Chondrocyte (in vitro differentiated cells): Measurements from ENCODE around the gene DIAPH2. TPM values are rescaled to one million over a fixed set of nuclear protein-coding genes. Genes with fewer than 3 reads are reported as not detected.

Experiments used
- DNase-seq: peaks from one replicate; pipeline ENCODE4 v3.0.0; 2021; ENCODE audit warnings: mixed read lengths, low spot score
- H3K27ac Mint-ChIP-seq: one replicate; pipeline ENCODE4 v1.8.0; 2021; ENCODE audit warnings: mild to moderate bottlenecking, moderate library complexity, mixed read lengths; ENCODE audit not compliant: unreplicated experiment
- H3K27me3 Mint-ChIP-seq: 2 replicates; pipeline ENCODE4 v1.8.0; 2021; ENCODE audit warnings: low read depth, mixed read lengths
- H3K36me3 Mint-ChIP-seq: 2 replicates; pipeline ENCODE4 v1.8.0; 2021; ENCODE audit warnings: low read depth, mixed read lengths
- H3K4me1 Mint-ChIP-seq: 2 replicates; pipeline ENCODE4 v1.8.0; 2021; ENCODE audit warnings: low read depth, mild to moderate bottlenecking, mixed read lengths
- H3K4me3 Mint-ChIP-seq: one replicate; pipeline ENCODE4 v1.8.0; 2021; ENCODE audit warnings: mild to moderate bottlenecking, moderate library complexity, mixed read lengths; ENCODE audit not compliant: unreplicated experiment
- H3K9me3 Mint-ChIP-seq: 2 replicates; pipeline ENCODE4 v1.8.0; 2021; ENCODE audit warnings: low read depth, mixed read lengths
- CTCF ChIP-seq: fragments of 200-600 bp; sonication (generic); IDR thresholded peaks from 2 replicates; pipeline ENCODE4 v1.5.0; 2021; ENCODE audit warnings: antibody characterized with exemption, mild to moderate bottlenecking, moderate library complexity
- total RNA-seq: library from RNA; stranded (reverse); gene quantifications from 3 replicates; pipeline ENCODE4 v1.2.1, GENCODE V29; 2021

DIAPH2 gene
- total RNA-seq, 1 donor from 2014 or later: 14.5 TPM

- Mint-ChIP-seq H3K4me3 (no peak overlapping the region), H3K27me3 (no peaks in the 10 kb centered on the region)
- no peak for TF ChIP-seq CTCF
Observed at GRCh38 chrX:97330151-97330550, 645.5 kb downstream of the DIAPH2 start.

GRCh38 chrX:97332963-97333362 is 648.3 kb downstream of the DIAPH2 start:
- no peak for DNase-seq
- Mint-ChIP-seq H3K9me3 (no peaks in the 10 kb centered on the region), H3K27me3 (no peaks in the 10 kb centered on the region), H3K36me3 (no peaks in the 10 kb centered on the region), H3K4me1 (no peaks in the 10 kb centered on the region), H3K27ac (no peak overlapping the region), H3K4me3 (no peak overlapping the region)
- no peak for TF ChIP-seq CTCF

More at GRCh38 chrX:97330151-97330550, 645.5 kb downstream of the DIAPH2 start:
- Mint-ChIP-seq H3K27ac (no peak overlapping the region), H3K9me3 (no peaks in the 10 kb centered on the region), H3K4me1 (no peaks in the 10 kb centered on the region), H3K36me3 (peaks cover under 1% of the 10 kb centered on the region)
- no peak for DNase-seq

GRCh38 chrX:97334850-97335249 is 650.2 kb downstream of the DIAPH2 start:
- Mint-ChIP-seq H3K4me3 (no peak overlapping the region), H3K36me3 (no peaks in the 10 kb centered on the region), H3K27ac (no peak overlapping the region), H3K4me1 (peaks cover 7% of the 10 kb centered on the region), H3K9me3 (no peaks in the 10 kb centered on the region), H3K27me3 (no peaks in the 10 kb centered on the region)
- no peak for DNase-seq
- no peak for TF ChIP-seq CTCF

GRCh38 chrX:97344724-97345123 is 660.1 kb downstream of the DIAPH2 start:
- TF ChIP-seq CTCF: no peak
- H3K4me1 Mint-ChIP-seq: peaks cover 5% of the 10 kb centered on the region
- H3K4me3 Mint-ChIP-seq: no peak overlapping the region
- H3K27me3 Mint-ChIP-seq: no peaks in the 10 kb centered on the region
- no peak overlapping the region for H3K27ac Mint-ChIP-seq
- H3K9me3 Mint-ChIP-seq: no peaks in the 10 kb centered on the region
- H3K36me3 Mint-ChIP-seq: no peaks in the 10 kb centered on the region
- DNase-seq: no peak

- Mint-ChIP-seq H3K27ac (no peak overlapping the region), H3K36me3 (no peaks in the 10 kb centered on the region), H3K4me1 (no peaks in the 10 kb centered on the region), H3K4me3 (no peak overlapping the region), H3K27me3 (no peaks in the 10 kb centered on the region), H3K9me3 (no peaks in the 10 kb centered on the region)
- DNase-seq: no peak
- TF ChIP-seq CTCF: no peak
Observed at GRCh38 chrX:97358941-97359340, 674.3 kb downstream of the DIAPH2 start.
